Activated T-cell treated with anti-CD3 and anti-CD28 coated beads for 1 hour (primary cell): ENCODE measurements around the gene LGALS3.

Source experiments
- DNase-seq: peaks from one replicate; pipeline ENCODE4 v3.0.0-alpha.2; 2020; ENCODE audit warnings: low read depth

LGALS3 gene

GRCh38 chr14:55115460-55115859, 13.6 kb upstream of the LGALS3 start:
- DNase-seq = no peak

DNA sequence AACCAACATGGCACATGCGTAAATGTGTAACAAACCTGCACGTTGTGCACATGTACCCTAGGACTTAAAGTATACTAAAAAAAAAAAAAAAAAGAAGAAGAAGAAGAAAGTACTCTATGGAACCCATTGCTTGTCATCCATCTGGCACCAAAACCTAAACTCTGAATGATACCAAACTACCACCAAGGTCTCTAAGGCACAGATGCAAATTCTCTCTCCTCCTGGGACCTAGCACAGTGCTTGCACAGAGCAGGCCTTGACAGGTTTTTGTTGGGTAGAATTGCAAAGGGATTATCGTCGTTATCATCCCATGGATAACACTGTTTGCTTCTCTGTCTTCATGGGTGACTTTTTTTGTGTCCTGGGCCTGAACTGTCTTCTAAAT, 13.2 kb upstream of the LGALS3 start:
- DNase-seq = no peak

DNA sequence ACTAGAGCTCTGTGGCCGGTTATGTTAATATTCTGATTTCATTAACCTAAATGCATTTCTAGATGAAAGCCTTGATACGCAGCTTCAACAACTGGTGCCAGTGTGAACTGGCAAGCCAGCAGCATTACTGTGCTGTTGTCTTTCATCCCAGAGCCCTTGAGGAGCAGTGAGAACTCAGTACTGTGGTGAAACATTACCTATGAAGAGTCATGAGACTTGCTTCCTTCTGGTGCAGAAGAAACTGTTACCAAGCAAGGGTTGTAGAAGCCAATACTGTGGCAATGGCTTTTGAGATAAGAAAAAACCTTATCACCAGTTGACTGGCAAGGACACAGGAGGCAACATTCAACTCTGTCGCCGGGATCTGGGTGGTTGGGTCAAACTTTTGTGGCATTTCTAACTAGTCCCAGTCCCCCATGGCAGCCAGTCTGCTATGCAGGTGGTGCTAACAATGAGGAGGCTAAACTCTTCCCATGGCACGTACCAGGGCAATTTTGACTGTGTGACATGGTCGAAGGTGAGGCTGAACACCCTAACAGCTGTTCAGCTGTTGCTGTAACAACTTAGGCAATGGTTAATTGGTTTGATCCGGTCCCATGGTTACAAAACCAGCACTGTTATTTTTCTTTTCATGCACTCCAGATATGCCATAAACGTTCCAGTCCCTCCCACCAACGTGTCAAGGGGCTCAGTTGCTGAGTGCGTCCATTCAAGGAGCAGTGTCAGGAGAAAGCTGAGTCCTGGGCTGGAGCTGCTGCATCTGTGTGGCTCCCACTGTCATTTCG, 12.6 kb upstream of the LGALS3 start:
- no peak for DNase-seq

- DNase-seq = no peak
These were observed 11.1 kb upstream of the LGALS3 start for GRCh38 chr14:55117803-55118441.

DNA sequence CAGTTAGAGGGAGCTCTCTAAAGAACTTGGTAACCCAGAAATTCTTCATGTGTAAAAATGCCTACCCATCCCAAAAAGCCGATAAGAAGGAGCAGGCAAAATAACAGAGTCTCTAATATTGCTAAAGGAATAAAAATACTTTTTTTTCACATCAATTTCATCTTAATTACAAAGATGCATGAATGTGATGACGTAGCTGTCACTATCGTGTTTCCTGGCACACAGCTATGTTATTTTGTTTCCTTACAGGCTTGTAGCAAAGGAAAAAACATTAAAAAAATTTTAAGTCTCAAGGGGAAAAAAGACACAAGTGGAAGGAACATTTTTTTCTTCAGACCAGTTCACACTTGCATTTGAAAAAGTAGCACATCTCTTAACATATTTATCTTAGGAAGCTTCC, 10.3 kb upstream of the LGALS3 start:
- no peak for DNase-seq

DNA sequence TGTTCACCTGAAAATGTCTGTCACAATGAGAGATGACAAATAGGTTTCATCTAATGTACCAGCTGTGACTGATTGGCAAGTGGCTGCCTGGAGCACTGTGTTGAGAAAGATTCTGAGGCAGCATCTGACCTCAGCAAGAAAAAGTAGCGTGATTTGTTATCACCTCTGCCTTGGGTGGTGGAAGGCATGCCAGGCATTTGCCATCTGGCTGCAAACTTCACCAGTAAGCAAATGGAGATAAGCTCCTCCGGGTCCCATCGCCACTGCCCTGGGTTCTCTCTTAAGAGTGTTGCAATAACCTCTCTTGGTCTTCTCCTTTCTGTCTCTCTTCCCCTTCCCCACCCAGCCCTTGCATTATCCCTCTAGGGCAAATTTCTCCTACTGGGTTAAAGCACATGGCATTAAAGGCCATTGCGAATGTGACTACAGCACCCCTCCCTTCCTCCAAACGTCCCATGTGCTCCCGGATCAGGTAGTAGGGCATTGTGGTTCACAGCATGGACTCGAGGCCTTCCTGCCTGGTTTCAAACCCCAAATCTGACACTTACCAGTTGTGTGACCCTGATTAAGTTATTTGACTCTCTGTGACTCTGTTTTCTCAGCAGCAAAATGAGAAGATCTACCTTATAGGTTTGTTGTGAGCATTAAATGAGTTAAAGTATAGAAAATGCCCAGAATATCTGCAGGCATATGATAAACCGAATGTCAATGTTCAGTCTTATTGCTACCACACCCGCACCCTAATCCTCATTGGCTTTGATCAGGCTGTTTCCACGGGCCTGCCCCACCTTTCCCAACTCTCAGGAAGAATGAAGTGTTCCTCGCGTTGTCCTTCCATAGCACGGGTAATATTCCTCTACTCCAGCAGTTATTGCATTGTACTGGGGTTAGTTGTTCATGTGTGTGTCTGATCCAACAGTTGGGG, 8.2 kb upstream of the LGALS3 start:
- DNase-seq = no peak

GRCh38 chr14:55121628-55122439, 7.2 kb upstream of the LGALS3 start:
- DNase-seq = no peak

GRCh38 chr14:55122440-55122986, 6.5 kb upstream of the LGALS3 start:
- DNase-seq = no peak

- no peak for DNase-seq
These were observed 6.0 kb upstream of the LGALS3 start for GRCh38 chr14:55123101-55123500.

- DNase-seq = no peak
These were observed 5.0 kb upstream of the LGALS3 start for GRCh38 chr14:55123852-55124639.

DNA sequence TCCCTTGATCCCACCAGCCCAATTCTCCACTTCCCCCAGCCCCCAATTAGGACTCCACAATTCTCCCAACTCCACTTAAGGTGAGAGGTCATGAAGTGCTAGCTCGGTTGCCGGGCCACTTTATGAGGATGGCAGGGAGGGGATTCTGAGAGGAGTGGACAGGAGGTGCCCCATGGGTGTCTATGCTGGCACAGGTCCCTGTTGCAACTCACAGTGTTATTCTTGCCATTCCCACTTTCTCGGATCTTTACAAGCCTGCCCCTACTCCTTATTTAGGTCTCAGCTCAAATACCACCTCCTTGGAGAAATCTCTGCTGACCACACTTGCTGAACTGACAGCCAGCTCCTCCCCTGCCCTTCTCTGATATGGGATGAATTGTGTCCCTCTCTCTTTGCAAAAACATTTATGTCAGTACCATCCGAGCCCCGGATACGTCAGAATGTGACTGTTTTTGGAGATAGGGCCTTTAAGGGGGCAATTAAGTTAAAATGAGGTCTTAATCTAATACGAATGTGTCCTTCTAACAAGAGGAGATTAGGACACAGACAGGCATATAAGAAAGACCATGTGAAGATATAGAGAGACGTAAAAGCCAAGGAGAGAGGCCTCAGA, 4.2 kb upstream of the LGALS3 start:
- no peak for DNase-seq

- DNase-seq = no peak
These were observed 3.6 kb upstream of the LGALS3 start for GRCh38 chr14:55125403-55125802.

- no peak for DNase-seq
These were observed 3.0 kb upstream of the LGALS3 start for GRCh38 chr14:55126034-55126433.

- DNase-seq = no peak
These were observed 2.1 kb upstream of the LGALS3 start for GRCh38 chr14:55126932-55127459.

- no peak for DNase-seq
These were observed 1.5 kb upstream of the LGALS3 start for GRCh38 chr14:55127460-55127951.

DNA sequence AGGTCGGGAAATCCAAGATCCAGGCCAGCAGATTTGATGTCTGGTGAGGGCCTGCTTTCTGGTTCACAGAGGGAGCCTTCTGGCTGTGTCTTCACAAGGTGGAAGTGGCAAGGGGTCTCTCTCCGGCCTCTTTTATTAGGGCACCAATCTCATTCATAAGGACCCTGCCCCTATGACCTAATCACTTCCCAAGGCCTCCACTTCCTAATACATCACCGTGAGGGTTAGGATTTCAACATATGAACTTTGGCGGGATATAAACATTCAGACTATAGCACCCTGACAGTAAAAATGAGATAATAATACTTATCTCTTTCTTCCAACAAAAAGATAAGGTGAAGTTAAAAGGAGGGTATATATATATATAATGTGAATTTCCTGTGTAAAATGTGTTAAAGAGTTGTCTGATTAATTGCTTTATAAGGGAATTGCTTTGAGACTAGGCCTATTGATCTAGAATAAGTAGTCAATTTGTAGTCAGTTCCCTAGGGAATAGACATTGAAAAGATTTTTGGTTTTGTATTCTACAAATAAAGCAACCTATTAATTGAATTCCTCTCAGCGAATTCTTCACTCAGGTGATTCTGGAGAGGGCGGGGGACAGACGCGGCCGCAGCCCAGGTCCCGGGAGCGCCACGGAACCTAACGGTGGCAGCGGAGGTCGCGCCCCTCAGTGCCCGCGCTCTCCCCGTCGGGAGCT, 516 bp upstream of the LGALS3 start:
- DNase-seq = no peak

DNA sequence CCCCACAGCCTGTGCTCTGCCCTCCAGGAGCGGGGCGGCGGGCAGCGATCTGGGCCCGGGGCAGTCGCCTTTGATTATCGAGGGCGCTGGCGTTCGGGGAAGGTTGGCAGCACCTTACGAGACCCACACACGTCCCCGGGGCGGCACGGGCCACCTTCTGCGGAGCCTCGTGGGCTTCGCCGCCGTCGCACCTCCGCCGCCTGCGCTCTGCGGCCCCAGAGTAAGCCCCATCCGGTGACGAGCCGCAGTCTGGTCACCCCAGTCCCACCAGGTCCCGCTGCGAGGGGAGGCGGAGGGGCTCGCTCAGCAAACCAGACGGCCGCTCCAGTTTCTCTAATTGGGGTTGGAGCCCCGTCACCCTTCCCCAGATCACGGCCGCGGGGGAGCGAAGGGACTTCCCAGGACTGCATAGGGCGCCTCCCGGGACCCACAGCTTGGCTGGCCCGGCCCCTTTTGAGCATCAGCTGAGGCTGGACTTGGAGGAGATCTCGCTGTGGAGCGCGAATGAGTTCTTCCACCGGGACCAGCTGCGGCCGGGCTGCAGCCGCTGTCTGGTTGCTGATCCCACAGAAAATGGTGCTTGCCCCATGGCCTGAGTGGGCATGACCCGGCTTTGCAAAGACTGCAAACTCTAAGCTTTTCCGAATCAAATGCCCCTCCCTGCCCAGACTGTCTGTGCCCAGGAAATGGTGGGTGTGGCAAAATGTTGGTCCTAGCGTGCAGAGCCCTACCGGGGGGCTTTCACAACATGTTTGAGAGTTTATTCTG, 560 bp downstream of the LGALS3 start:
- DNase-seq = peak; percentile 15

- no peak for DNase-seq
These were observed 1.1 kb downstream of the LGALS3 start for GRCh38 chr14:55130196-55130550.
